Neural progenitor cell (in vitro differentiated cells): ENCODE results near the gene PDCD2L.
"Not testable (repeated sequence)": the region's sequence is repeated elsewhere in the genome, so short reads cannot be mapped to it uniquely, and the experiment has no call there.

ENCODE experiments used
- EZH2 ChIP-seq: fragments of 200-600 bp; sonication (generic); IDR thresholded peaks from 2 replicates; pipeline ENCODE4 v1.6.1; 2017; ENCODE audit warnings: antibody characterized with exemption, mild to moderate bottlenecking, moderate library complexity
- EZH2phosphoT487 ChIP-seq: fragments of 200-600 bp; sonication (generic); IDR thresholded peaks from 2 replicates; pipeline ENCODE4 v1.6.1; 2017; ENCODE audit warnings: antibody characterized with exemption
- TF ChIP-seq, protein P1 (sequence below): fragments of 200-600 bp; sonication (generic); IDR thresholded peaks from 2 replicates; pipeline ENCODE4 v1.5.1; 2017; ENCODE audit warnings: antibody characterized with exemption, mild to moderate bottlenecking

DNA sequence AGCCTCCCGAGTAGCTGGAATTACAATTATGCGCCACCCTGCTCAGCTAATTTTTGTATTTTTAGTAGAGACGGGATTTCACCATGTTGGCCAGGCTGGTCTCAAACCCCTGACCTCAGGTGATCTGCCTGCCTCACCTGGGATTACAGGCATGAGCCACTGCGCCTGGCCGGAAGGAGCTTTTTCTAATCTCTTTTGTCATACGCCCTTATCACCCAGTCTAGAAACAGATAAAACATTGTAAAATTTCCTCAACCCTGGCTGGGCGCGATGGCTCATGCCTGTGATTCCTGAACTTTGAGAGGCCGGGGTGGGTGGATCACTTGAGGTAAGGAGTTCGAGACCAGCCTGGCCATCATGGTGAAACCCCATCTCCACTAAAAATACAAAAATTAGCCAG lies 35.0 kb upstream of the PDCD2L start:
- not testable (repeated sequence) for TF ChIP-seq EZH2phosphoT487, EZH2
- TF ChIP-seq, protein P1, sequence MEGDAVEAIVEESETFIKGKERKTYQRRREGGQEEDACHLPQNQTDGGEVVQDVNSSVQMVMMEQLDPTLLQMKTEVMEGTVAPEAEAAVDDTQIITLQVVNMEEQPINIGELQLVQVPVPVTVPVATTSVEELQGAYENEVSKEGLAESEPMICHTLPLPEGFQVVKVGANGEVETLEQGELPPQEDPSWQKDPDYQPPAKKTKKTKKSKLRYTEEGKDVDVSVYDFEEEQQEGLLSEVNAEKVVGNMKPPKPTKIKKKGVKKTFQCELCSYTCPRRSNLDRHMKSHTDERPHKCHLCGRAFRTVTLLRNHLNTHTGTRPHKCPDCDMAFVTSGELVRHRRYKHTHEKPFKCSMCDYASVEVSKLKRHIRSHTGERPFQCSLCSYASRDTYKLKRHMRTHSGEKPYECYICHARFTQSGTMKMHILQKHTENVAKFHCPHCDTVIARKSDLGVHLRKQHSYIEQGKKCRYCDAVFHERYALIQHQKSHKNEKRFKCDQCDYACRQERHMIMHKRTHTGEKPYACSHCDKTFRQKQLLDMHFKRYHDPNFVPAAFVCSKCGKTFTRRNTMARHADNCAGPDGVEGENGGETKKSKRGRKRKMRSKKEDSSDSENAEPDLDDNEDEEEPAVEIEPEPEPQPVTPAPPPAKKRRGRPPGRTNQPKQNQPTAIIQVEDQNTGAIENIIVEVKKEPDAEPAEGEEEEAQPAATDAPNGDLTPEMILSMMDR, result not testable (repeated sequence)
